Measurements from ENCODE around the gene GRIFIN.

GRCh38 chr7:2515424-2516193 is 39.4 kb upstream of the GRIFIN start:
- TF ChIP-seq ZBTB1 (tag by site-specific recombination; IDR thresholded peaks at IDR 0.05), result no peak
- no peak for TF ChIP-seq ZNF214 (tag by site-specific recombination; IDR thresholded peaks at IDR 0.05; ENCODE audit: borderline replicate concordance)
- TF ChIP-seq CTCF (tag by site-specific recombination; IDR thresholded peaks at IDR 0.05), result no peak
- TF ChIP-seq OVOL3 (tag by site-specific recombination; IDR thresholded peaks at IDR 0.05), result no peak
- no peak for TF ChIP-seq TSHZ1 (tag by site-specific recombination; IDR thresholded peaks at IDR 0.05; ENCODE audit: borderline replicate concordance)
- no peak for TF ChIP-seq ZBTB11 (tag by site-specific recombination; conservative IDR thresholded peaks at IDR 0.05; ENCODE audit: low read depth)
- TF ChIP-seq ZFP3 (tag by site-specific recombination; IDR thresholded peaks at IDR 0.05; ENCODE audit: low read depth), result no peak
- no peak for TF ChIP-seq ZBTB26 (tag by site-specific recombination; optimal IDR thresholded peaks at IDR 0.05)
- TF ChIP-seq ZBTB8A (tag by site-specific recombination; IDR thresholded peaks at IDR 0.05), result no peak
- no peak for TF ChIP-seq ZBTB20 (tag by site-specific recombination; IDR thresholded peaks at IDR 0.05)

All from HEK293 (cell line).